COLO668 (cell line): ENCODE results near the gene PLXNA1.

Experiments
- DNase-seq: peaks from one replicate; lab custom pipeline; 2025; ENCODE audit not compliant: unreplicated experiment; lab: John Stamatoyannopoulos, UW

The PLXNA1 gene

DNA sequence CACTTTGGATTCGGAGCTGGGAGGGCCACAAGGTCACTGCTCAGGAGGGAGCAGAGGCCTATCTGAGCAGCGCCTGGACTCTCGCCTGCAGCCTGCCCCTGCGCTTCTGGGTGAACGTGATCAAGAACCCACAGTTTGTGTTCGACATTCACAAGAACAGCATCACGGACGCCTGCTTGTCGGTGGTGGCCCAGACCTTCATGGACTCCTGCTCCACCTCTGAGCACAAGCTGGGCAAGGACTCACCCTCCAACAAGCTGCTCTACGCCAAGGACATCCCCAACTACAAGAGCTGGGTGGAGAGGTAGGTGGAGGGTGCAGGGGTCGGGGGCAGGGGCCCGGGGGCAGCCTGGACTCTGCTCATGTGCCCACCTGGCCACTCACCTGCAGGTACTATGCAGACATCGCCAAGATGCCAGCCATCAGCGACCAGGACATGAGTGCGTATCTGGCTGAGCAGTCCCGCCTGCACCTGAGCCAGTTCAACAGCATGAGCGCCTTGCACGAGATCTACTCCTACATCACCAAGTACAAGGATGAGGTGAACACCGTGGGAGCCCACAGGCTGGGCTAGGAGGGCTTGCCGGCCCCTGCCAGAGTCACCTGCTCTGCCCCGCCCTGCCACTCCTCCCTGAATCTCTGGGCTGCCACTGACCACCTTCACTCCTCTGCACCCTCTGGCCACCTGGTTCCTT lies 49.5 kb downstream of the PLXNA1 start:
- no peak for DNase-seq
